ENCODE results near the gene SEMA3F. TPM values are rescaled to one million over a fixed set of nuclear protein-coding genes. Genes with fewer than 3 reads are reported as not detected.
A peak's percentile ranks its signal among the peaks of the same experiment; 100 is the strongest.

The SEMA3F gene
- polyA plus RNA-seq, 1 experiment = 14.7 TPM

DNA sequence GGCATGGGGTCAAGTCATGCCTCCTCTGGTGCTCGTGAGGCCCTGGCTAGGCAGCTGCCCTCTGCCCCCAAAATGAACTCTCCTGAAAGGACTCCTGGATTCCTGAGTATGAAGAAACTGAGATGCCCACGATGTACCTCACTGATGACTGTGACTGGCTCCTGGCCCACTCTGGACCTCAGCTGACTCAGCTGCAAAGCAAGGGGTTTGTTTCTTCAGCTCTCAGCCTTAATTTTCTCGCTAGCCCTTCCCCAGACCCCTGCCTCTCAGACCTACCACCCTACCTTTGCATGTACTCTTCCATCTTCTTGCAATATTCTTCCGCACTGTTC lies 75.6 kb downstream of the SEMA3F start:
- Histone ChIP-seq H3K27ac (ENCODE audit: low read depth, low read length) (no peak overlapping the region), H3K9me3 (ENCODE audit: control insufficient read depth, insufficient read depth, low read length) (no peaks in the 10 kb centered on the region; the same call in 1 of the 2 replicates), H3K4me3 (ENCODE audit: low read depth, low read length) (no peak overlapping the region), H3K27me3 (ENCODE audit: control insufficient read depth, insufficient read depth, low read length) (no peaks in the 10 kb centered on the region)
- no peak for DNase-seq (ENCODE audit: low read depth, low spot score)
- ChIA-PET POLR2A (interaction anchor here (1.5 kb wide), 1 partner anchor 34 kb away, joined by 7 read pairs; no protein-coding TSS in a partner anchor), CTCF (interaction anchor here (1.0 to 1.9 kb wide), 2 partner anchors 16 to 29 kb away, joined by 4 to 12 read pairs; no protein-coding TSS in a partner anchor)
- TF ChIP-seq, protein P1, sequence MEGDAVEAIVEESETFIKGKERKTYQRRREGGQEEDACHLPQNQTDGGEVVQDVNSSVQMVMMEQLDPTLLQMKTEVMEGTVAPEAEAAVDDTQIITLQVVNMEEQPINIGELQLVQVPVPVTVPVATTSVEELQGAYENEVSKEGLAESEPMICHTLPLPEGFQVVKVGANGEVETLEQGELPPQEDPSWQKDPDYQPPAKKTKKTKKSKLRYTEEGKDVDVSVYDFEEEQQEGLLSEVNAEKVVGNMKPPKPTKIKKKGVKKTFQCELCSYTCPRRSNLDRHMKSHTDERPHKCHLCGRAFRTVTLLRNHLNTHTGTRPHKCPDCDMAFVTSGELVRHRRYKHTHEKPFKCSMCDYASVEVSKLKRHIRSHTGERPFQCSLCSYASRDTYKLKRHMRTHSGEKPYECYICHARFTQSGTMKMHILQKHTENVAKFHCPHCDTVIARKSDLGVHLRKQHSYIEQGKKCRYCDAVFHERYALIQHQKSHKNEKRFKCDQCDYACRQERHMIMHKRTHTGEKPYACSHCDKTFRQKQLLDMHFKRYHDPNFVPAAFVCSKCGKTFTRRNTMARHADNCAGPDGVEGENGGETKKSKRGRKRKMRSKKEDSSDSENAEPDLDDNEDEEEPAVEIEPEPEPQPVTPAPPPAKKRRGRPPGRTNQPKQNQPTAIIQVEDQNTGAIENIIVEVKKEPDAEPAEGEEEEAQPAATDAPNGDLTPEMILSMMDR (IDR thresholded peaks at IDR 0.05; ENCODE audit: low read depth, low read length) = no peak

DNA sequence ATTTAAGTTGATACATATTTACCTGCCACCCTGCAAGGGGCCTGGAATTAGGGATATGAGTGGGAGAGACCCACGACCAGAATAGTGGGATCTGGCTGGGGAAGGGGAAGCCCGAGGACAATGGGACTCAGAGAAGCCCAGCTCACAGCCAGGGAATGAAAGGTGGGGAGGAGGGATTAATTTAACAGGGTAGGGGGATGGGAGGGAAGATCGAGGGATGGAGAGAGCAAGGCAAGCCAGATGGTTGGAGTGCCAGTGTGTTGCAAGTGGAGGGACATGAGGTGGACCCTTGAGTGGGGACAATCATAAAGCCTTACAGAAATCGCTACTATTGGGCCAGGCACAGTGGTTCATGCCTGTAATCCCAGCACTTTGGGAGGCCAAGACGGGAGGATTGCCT lies 76.5 kb downstream of the SEMA3F start:
- CTCF ChIA-PET = interaction anchor here (1.0 to 1.9 kb wide), 3 partner anchors 15 to 37 kb away, joined by 3 to 12 read pairs (median 4); no protein-coding TSS in a partner anchor
- Histone ChIP-seq H3K27ac (ENCODE audit: low read depth, low read length) (no peak overlapping the region), H3K27me3 (ENCODE audit: control insufficient read depth, insufficient read depth, low read length) (no peaks in the 10 kb centered on the region), H3K4me3 (ENCODE audit: low read depth, low read length) (no peak overlapping the region), H3K9me3 (ENCODE audit: control insufficient read depth, insufficient read depth, low read length) (no peaks in the 10 kb centered on the region; the same call in 1 of the 2 replicates)
- TF ChIP-seq, protein P1 (IDR thresholded peaks at IDR 0.05; ENCODE audit: low read depth, low read length) = no peak
- POLR2A ChIA-PET = no interaction called here
- DNase-seq (ENCODE audit: low read depth, low spot score) = no peak

DNA sequence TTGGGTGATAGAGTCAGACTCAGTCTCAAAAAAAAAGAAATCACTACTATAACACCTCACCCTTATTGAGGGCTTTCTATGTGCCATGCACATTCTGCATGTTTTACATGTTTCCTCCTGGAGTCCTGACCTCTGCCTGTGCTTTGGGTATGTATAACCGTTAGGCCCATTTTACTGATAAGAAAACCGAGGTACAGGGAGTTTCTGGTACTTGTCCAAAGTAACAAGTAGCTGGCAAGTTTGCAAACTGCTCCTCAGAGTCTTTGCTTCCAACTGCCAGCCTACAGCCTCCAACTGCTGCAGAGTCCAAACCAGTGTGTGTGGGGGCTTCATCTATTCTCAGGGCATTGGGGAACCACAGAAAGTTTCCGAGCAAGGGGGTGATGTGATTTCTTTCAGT lies 77.2 kb downstream of the SEMA3F start:
- no peak overlapping the region for H3K4me3 ChIP-seq (ENCODE audit: low read depth, low read length)
- CTCF ChIA-PET = no interaction called here
- TF ChIP-seq, protein P1 (IDR thresholded peaks at IDR 0.05; ENCODE audit: low read depth, low read length) = no peak

DNA sequence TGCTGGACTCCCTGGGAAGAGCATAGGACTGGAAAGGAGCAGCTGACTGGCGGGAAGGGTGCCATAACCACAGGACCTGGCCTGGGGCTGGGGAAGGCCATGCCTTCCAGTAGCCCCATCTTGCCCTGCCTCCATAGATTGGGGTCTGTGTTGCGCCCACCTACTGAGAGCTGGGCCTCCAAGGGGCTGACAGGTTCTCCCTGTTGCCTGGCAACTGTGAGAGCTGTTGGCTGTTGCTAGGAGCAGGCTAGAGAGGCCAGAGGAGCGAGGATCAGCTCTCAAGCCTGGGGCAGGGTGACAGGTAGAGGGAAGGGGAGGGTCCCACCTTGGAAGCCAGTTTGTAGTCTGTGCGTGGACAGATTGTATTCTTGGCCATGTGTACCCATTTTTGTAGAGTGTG lies 78.1 kb downstream of the SEMA3F start:
- H3K27ac ChIP-seq (ENCODE audit: low read depth, low read length) = no peak overlapping the region
- ChIA-PET CTCF (interaction anchor here (0.6 to 3.6 kb wide), 3 partner anchors 13 to 91 kb away, joined by 3 to 25 read pairs (median 3); no protein-coding TSS in a partner anchor), POLR2A (no interaction called here)
- H3K27me3 ChIP-seq (ENCODE audit: control insufficient read depth, insufficient read depth, low read length) = no peaks in the 10 kb centered on the region
- H3K9me3 ChIP-seq (ENCODE audit: control insufficient read depth, insufficient read depth, low read length) = no peaks in the 10 kb centered on the region
- TF ChIP-seq, protein P1 (IDR thresholded peaks at IDR 0.05; ENCODE audit: low read depth, low read length) = no peak
- H3K4me3 ChIP-seq (ENCODE audit: low read depth, low read length) = no peak overlapping the region
- DNase-seq (ENCODE audit: low read depth, low spot score) = no peak

More for the DNA sequence above, 77.2 kb downstream of the SEMA3F start:
- Histone ChIP-seq H3K27me3 (ENCODE audit: control insufficient read depth, insufficient read depth, low read length) (no peaks in the 10 kb centered on the region), H3K27ac (ENCODE audit: low read depth, low read length) (no peak overlapping the region), H3K9me3 (ENCODE audit: control insufficient read depth, insufficient read depth, low read length) (no peaks in the 10 kb centered on the region)
- no peak for DNase-seq (ENCODE audit: low read depth, low spot score)
- POLR2A ChIA-PET = no interaction called here

DNA sequence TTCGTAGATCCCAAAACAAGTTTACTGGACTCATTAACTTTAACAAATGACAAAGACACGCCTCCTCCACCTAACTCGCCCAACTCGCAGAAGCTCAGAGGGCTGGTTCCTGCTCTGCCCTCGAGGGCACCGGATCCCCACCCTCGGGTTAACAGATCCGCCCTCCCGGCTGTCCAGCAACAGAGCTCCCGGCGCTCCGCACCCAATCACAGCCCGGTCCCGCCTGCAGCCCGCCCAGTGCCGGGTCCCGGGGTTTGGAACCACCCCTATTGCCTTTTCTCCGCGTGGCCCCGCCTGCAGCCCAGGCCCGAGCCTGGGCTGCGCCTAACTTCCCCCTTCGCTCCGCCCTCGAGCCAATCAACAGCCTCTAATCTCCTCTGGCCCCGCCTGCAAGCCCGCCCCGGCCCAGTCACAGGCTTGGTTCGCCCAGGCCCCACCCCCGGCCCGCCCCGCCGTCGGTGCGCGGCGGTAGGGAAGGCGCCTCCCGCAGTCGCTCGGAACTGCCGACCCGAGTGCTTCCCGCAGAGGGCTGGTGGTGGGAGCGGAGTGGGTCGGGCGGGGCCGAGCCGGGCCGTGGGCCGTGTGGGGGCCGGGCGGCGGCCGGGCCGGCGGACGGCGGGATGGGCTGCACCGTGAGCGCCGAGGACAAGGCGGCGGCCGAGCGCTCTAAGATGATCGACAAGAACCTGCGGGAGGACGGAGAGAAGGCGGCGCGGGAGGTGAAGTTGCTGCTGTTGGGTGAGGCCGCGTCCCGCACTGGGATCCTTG lies 80.8 kb downstream of the SEMA3F start, which contains the start of gene GNAI2:
Gene GNAI2, plus strand, starts transcription at position 489 of the 768 bp plus-strand sequence. Its CDS starts 132 bp downstream, at position 621.
- Histone ChIP-seq H3K4me3 (ENCODE audit: low read depth, low read length) (peak within 1 kb of the TSS; percentile 95), H3K27ac (ENCODE audit: low read depth, low read length) (peak within 1 kb of the TSS; percentile 47), H3K27me3 (ENCODE audit: control insufficient read depth, insufficient read depth, low read length) (no peaks in the 10 kb centered on the region), H3K9me3 (ENCODE audit: control insufficient read depth, insufficient read depth, low read length) (no peaks in the 10 kb centered on the region)
- CTCF ChIA-PET = interaction anchor here (0.6 to 3.6 kb wide), 6 partner anchors 10 to 114 kb away, joined by 3 to 25 read pairs (median 6); no protein-coding TSS in a partner anchor
- POLR2A ChIA-PET = interaction anchor here (0.6 to 2.2 kb wide), 23 partner anchors 9 to 101 kb away, joined by 3 to 24 read pairs (median 4); partner anchors contain the start of genes HYAL3, IFRD2, LSMEM2 and NAA80
- peak; percentile 94 for DNase-seq (ENCODE audit: low read depth, low spot score)
- TF ChIP-seq, protein P1 (IDR thresholded peaks at IDR 0.05; ENCODE audit: low read depth, low read length) = no peak

Measured in AG04450 (cell line).